Prostate gland (tissue), 2 donors: ENCODE results near the gene GABBR2.

Experiments used
- POLR2A ChIP-seq: fragments of 450-650 bp; IDR thresholded peaks from one replicate; pipeline ENCODE4 v1.6.1; 2016; ENCODE audit warnings: antibody characterized with exemption, mild to moderate bottlenecking
- POLR2AphosphoS5 ChIP-seq: sonication (generic); formaldehyde crosslinking; IDR thresholded peaks from one replicate; pipeline ENCODE4 v1.6.1; 2017; ENCODE audit warnings: antibody characterized with exemption
- TF ChIP-seq, protein P1 (sequence below), 4 experiments: fragments of 200-600 bp in 2 of 4; fragments of 450-650 bp in 2 of 4; sonication (generic) in 2 of 4; IDR thresholded peaks; 1 replicate in 3 of 4; 2 replicates in 1 of 4; pipeline ENCODE4 v1.5.1; 2016 to 2019; ENCODE audit warnings: antibody characterized with exemption in 4 of 4, mild to moderate bottlenecking in 2 of 4, moderate library complexity in 2 of 4

DNA sequence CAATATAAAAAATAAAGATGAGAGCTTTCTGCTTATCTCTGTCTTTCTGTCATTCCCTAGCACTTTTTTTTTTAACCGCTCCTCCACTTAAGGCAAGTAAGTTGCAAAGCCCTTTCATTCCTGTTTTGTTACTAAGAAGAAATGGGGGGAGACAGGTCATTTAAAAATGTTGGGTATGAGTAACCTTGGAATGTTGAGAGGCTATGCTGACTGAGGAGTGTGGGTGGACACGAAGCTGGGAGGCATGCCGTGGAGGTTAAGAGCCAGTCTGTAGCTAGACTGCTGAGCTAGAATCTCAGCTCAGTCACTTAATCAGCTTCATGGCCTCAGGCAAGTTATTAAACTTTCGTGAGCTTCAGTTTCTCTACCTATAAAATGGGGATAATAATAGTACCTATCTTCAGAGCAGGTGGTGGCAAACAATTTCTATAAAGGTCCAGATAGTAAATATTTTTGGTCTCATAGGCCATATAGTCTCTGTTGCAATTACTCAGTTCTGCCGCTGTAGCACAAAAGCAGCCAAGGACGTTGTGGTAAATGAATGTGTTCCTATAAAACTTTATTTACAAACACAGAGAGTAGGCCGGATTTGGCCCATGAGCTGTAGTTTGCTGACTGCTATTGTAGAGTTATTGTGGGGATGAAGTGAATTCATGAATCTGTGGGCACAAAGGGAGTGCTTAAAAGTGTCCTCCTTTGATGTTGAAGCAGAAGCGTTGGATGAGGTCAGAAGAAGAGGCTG, 220.0 kb downstream of the GABBR2 start:
- TF ChIP-seq POLR2A = no peak
- TF ChIP-seq, protein P1, sequence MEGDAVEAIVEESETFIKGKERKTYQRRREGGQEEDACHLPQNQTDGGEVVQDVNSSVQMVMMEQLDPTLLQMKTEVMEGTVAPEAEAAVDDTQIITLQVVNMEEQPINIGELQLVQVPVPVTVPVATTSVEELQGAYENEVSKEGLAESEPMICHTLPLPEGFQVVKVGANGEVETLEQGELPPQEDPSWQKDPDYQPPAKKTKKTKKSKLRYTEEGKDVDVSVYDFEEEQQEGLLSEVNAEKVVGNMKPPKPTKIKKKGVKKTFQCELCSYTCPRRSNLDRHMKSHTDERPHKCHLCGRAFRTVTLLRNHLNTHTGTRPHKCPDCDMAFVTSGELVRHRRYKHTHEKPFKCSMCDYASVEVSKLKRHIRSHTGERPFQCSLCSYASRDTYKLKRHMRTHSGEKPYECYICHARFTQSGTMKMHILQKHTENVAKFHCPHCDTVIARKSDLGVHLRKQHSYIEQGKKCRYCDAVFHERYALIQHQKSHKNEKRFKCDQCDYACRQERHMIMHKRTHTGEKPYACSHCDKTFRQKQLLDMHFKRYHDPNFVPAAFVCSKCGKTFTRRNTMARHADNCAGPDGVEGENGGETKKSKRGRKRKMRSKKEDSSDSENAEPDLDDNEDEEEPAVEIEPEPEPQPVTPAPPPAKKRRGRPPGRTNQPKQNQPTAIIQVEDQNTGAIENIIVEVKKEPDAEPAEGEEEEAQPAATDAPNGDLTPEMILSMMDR (IDR thresholded peaks at IDR 0.05) = no peak
- no peak for TF ChIP-seq POLR2AphosphoS5
